Measurements from ENCODE around the gene EVC.

The EVC gene

GRCh38 chr4:5710961-5711478 is at the start of gene EVC:
Gene EVC, plus strand, starts transcription at chr4:5711201. Its CDS starts 180 bp downstream, at chr4:5711381.
- DNase-seq, result no peak

GRCh38 chr4:5661237-5661636 is 49.8 kb upstream of the EVC start:
- DNase-seq, result no peak

DNA sequence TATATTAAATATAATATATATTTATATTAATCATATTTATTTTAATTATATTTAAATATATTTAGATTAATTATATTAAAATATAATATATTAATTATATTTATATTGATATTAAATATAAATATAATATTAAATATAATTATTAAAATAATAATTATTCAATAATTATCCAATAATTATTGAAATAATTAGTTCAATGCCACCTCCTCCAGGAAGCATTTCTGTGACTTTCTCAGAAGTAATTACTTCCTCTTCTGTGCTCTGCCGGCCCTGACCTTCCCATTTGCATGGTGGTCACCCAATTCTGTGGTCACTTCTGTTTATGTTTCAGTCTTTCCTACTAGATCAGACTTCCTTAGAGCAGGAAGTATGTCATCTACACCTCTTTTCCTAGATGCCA is 48.4 kb upstream of the EVC start:
- no peak for DNase-seq

- DNase-seq, result no peak
Observed at GRCh38 chr4:5664778-5665177, 46.2 kb upstream of the EVC start.

- DNase-seq, result no peak
Observed at GRCh38 chr4:5666741-5667140, 44.3 kb upstream of the EVC start.

DNA sequence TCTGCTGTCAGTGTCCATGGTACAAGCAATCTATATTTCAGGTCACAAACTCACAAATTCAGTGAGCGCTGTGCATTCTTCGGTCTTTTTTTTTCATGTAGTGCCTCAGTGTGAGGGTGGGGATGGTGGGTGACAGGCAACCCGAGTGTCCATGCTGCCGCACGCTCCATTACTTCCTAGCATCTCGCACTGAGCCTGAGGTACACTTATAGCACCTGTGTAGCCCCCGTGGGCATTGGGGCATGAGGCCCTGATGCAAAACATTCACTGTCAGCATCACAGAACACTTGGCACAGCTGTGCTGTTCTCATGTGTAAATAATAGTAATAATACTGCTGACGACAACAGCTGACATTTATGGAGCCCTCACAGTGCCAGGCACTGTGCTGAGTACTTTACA is 34.2 kb upstream of the EVC start:
- DNase-seq, result no peak

- DNase-seq, result no peak
Observed at GRCh38 chr4:5678977-5679376, 32.0 kb upstream of the EVC start.

DNA sequence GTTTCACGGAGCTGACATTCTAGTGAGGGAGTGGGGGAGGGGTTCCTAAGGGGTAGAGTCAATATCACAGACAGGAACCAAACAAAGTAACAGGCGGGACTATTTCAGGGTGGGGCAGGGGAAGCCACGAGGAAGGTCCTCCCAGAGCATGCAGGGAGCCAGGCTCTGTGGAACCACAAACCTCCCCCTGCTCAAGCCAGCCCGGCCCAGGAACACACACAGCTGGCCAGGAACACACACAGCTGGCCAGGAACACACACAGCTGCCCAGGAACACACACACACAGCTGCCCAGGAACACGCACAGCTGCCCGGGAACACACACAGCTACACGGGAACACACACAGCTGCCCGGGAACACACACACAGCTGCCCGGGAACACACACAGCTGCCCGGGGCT is 27.4 kb upstream of the EVC start:
- DNase-seq, result no peak

- DNase-seq, result no peak
Observed at GRCh38 chr4:5685296-5685695, 25.7 kb upstream of the EVC start.

DNA sequence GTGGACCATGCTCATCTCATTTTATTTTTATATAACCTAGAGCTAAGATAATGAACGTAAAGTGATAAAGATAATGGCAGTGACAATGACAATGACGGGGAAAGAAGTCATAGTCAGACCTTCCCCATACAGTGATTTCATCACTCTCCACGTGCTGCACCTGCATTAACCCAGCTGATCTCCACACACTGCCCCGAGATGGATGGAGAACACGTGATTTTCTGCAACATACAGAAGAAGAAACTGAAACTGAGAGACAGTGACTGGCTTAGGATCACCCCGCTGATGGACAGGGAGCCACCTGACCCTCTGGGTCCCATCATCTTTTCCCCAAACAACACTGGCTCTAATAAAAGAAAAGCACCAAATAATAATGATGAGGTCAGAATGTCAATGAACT is 24.7 kb upstream of the EVC start:
- DNase-seq, result no peak

- no peak for DNase-seq
Observed at GRCh38 chr4:5689065-5689464, 21.9 kb upstream of the EVC start.

- no peak for DNase-seq
Observed at GRCh38 chr4:5691491-5692132, 19.4 kb upstream of the EVC start.

DNA sequence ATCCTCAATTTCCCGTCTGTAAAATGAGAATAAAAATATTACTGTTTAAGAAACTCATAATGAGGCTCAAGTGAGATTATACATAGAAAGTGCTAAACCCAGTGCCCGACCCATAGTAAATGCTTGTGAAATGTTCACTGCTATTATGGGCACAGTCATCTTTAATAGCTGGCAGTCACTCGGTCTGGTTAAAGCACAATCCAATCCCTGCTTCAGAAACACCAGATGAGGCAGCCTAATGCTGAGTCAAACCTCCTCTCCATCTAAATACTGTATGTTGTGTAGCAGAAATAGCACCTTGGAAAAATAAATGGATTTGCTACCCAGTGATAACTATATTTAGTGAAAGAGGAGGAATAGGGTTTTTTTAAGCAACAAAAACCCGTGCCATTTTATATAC is 17.1 kb upstream of the EVC start:
- no peak for DNase-seq

DNA sequence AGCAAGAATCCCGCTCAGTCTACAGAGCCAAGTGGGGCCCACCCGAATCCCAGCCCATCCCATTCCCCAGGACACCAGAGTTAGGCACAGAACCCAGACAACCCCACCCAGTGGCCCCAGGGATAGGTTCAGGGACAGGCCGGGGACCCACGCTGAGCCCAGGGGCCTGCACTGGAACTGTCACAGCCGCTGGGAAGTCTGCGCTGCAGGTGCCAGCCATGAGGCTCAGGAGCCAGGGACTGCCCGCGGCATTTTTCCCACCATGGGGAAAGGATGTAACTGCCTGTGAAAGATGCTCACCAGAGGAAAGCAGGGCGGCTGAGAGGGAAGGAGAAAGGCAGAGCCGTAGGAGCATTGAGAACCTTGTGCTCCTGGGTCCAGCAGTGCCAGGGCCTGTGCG is 14.7 kb upstream of the EVC start:
- no peak for DNase-seq

DNA sequence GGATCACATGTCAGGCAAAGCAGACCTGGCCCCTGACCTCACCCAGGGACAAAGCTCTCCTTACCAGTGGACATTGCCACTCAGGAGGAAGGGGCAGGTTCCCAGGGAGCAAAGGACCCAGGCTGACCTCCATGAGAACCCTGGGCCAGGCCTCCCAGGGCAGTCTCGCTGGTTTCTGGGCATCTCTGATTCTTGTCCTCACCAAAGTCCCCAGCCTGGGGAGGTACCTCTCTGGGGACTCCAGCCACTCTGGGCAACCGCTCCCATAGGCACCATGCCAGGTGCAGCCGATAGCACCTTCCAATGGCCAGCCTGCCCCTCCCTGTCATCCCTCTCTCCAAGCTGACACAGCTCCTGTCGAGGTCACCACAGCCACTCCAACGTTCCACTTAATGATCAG is 10.5 kb upstream of the EVC start:
- DNase-seq, result peak; percentile 18

DNA sequence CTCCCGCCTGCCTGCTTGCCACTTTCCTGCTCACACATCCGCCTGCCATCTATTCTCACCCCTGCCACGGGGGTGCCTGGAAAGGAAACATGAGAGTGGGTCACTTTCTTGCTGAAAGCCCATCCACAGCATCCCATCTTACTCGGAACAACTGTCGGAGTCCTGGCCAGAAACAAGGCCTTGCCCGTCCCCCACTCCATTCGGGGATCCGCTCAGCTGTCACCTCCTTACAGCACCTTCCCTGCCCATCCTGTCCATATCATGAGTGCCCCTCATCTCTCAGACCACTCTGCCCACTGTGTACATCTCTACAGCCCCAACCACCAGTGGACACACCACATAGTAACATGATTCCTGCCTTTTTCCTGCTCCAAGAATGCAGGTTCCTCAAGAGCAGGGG is 9.0 kb upstream of the EVC start:
- DNase-seq, result no peak

GRCh38 chr4:5703831-5704230 is 7.2 kb upstream of the EVC start:
- DNase-seq, result no peak

GRCh38 chr4:5704276-5704675 is 6.7 kb upstream of the EVC start:
- no peak for DNase-seq

GRCh38 chr4:5705647-5706320 is 5.2 kb upstream of the EVC start:
- DNase-seq, result no peak

DNA sequence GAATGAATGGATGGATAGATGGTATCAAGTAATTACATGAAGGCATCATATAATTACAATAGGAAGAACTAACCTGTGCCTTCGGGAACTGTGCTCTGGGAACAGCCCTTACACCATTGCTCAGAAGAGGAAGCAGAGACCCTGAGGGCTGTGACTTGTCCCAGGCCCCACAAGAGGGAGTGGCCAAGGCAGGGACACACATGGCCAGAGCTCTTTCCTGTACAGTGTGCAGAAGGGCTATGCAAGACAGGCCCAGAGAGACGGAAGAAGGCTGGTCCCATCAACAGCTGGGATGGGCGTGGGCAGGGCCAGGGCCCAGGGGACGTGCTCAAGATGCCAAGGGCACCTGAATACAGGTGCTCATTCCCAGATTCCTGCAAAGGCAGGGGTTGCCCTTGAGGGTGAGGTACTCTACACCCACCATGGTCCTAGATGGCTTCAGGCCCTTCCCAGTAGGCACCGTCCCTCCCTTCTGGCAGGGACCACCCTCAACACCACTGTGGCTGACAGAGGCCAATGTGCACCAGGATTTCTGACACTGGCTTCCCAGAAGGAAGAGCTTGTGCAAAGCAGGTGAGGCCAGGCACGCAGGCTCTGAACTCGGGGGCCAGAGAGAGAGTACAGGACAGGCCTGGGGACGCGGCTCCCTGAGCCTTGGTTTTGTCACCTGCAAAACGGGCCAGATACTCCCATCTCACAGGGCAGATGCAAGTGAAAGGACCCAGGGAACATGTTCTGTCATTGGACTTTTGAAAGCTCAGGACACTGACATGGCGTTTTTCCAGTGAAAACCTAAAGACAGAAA is 4.3 kb upstream of the EVC start:
- no peak for DNase-seq

GRCh38 chr4:5707366-5707765 is 3.6 kb upstream of the EVC start:
- no peak for DNase-seq

DNA sequence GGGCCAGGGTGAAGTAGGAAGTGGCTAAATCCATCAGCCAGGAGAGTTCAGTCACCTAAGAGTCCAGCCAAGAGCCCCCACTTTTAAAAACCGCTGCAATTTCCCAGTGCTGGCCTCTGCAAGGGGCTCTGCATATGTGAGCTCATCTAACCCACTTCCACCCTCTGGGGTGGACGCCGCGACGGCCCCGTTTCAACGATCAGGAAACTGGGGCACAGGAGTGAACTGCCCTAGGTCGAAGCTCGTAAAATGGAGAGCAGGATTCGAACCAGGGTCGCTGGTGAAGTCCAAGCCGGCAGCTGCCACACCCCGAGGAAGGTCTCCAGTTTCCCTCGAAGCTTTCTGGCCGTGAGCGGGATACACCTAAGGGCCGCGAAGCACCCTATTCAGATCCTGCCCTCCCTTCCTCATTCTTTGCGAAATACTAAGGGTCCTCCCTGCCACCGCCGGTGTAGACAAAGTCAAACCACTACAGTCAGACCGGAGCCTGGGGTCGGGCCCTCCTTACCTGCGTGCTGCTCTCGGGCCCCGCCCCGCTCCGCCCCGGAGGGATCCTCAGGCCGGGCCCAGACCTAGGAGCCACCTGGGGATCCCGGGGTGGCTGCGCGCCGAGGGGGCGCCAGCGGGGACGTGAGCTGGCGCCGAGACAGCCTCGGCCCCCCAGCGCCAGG is 3.1 kb upstream of the EVC start:
- DNase-seq, result no peak

- DNase-seq, result no peak
Observed at GRCh38 chr4:5708449-5709206, 2.4 kb upstream of the EVC start, which contains the start of gene EVC2. Gene EVC2, minus strand, starts transcription at chr4:5708559. Its CDS starts 46 bp downstream, at chr4:5708513.
